Subcutaneous adipose tissue (tissue), 4 donors: ENCODE measurements around the gene NBL1. TPM values are rescaled to one million over a fixed set of nuclear protein-coding genes. Genes with fewer than 3 reads are reported as not detected.

Experiments used
- total RNA-seq, 4 donors: library from RNA; depleted of rRNA; stranded (reverse); fragments of >200 nt; gene quantifications; one replicate each; pipeline ENCODE4 v1.1.0, GENCODE V29; 2016
- TF ChIP-seq, protein P1 (sequence below): fragments of 450-650 bp; IDR thresholded peaks from one replicate; pipeline ENCODE4 v1.5.1; 2016; ENCODE audit warnings: low read depth, mild to moderate bottlenecking, control low read depth, antibody characterized with exemption, moderate library complexity

The NBL1 gene
- total RNA-seq, 4 donors from 2014 or later, result 16.3 to 80.6 (median 51.2) TPM

- TF ChIP-seq, protein P1, sequence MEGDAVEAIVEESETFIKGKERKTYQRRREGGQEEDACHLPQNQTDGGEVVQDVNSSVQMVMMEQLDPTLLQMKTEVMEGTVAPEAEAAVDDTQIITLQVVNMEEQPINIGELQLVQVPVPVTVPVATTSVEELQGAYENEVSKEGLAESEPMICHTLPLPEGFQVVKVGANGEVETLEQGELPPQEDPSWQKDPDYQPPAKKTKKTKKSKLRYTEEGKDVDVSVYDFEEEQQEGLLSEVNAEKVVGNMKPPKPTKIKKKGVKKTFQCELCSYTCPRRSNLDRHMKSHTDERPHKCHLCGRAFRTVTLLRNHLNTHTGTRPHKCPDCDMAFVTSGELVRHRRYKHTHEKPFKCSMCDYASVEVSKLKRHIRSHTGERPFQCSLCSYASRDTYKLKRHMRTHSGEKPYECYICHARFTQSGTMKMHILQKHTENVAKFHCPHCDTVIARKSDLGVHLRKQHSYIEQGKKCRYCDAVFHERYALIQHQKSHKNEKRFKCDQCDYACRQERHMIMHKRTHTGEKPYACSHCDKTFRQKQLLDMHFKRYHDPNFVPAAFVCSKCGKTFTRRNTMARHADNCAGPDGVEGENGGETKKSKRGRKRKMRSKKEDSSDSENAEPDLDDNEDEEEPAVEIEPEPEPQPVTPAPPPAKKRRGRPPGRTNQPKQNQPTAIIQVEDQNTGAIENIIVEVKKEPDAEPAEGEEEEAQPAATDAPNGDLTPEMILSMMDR, result no peak
These were observed 38.1 kb upstream of the NBL1 start for GRCh38 chr1:19605967-19606366.

GRCh38 chr1:19606817-19607642 is 37.1 kb upstream of the NBL1 start:
- TF ChIP-seq, protein P1, result no peak

- TF ChIP-seq, protein P1, result no peak
These were observed 35.9 kb upstream of the NBL1 start for GRCh38 chr1:19608232-19608631.

- TF ChIP-seq, protein P1, result no peak
These were observed 33.7 kb upstream of the NBL1 start for GRCh38 chr1:19610282-19610981.

- TF ChIP-seq, protein P1, result no peak
These were observed 31.6 kb upstream of the NBL1 start for GRCh38 chr1:19612530-19612929.

- TF ChIP-seq, protein P1, result no peak
These were observed 30.9 kb upstream of the NBL1 start for GRCh38 chr1:19613171-19613703.

DNA sequence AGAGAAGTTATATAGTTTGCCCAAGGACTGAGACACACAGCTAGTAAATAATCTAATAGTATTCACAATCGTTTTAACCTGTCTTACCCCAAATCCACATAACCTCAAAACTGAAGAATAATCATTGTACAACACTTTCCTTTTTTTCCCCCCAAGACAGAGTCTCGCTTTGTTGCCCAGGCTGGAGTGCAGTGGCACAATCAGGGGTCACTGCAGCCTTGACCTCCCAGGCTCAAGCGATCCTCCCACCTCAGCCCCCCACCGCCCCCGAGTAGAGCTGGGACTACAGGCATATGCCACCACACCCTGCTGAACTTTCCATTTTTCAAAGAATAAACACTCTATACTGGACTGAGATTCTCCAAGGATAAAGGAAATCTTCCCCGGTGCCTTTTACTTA is 28.7 kb upstream of the NBL1 start:
- TF ChIP-seq, protein P1, result no peak
